Middle frontal gyrus (tissue), 1 donor: ENCODE results near the gene CHRNA4.

Experiments
- DNase-seq: peaks from one replicate; pipeline ENCODE4 v3.0.0-alpha.2; 2015; ENCODE audit warnings: low spot score; ENCODE audit errors: extremely low spot score

CHRNA4 gene

GRCh38 chr20:63360850-63361518 lies at the start of gene CHRNA4:
Gene CHRNA4 (minus strand): TSS chr20:63361349. CDS start chr20:63361165, 184 bp downstream.
- DNase-seq: no peak

GRCh38 chr20:63409834-63410435 lies 48.8 kb upstream of the CHRNA4 start:
- no peak for DNase-seq

GRCh38 chr20:63409066-63409833 lies 48.1 kb upstream of the CHRNA4 start:
- no peak for DNase-seq

GRCh38 chr20:63408684-63409046 lies 47.5 kb upstream of the CHRNA4 start:
- DNase-seq: no peak

- no peak for DNase-seq
Measured at GRCh38 chr20:63407928-63408683, 47.0 kb upstream of the CHRNA4 start.

- DNase-seq: no peak
Measured at GRCh38 chr20:63406617-63407245, 45.6 kb upstream of the CHRNA4 start.

GRCh38 chr20:63406011-63406410 lies 44.9 kb upstream of the CHRNA4 start:
- DNase-seq: no peak

GRCh38 chr20:63405102-63405730 lies 44.1 kb upstream of the CHRNA4 start:
- no peak for DNase-seq

- DNase-seq: no peak
Measured at GRCh38 chr20:63404129-63405085, 43.3 kb upstream of the CHRNA4 start.

GRCh38 chr20:63403403-63404105 lies 42.4 kb upstream of the CHRNA4 start:
- no peak for DNase-seq

- DNase-seq: no peak
Measured at GRCh38 chr20:63402860-63403220, 41.7 kb upstream of the CHRNA4 start.

- DNase-seq: no peak
Measured at GRCh38 chr20:63402181-63402859, 41.2 kb upstream of the CHRNA4 start.

GRCh38 chr20:63401384-63402110 lies 40.4 kb upstream of the CHRNA4 start:
- DNase-seq: no peak

- no peak for DNase-seq
Measured at GRCh38 chr20:63400486-63401210, 39.5 kb upstream of the CHRNA4 start.

GRCh38 chr20:63399596-63400375 lies 38.6 kb upstream of the CHRNA4 start:
- no peak for DNase-seq

GRCh38 chr20:63398744-63399514 lies 37.8 kb upstream of the CHRNA4 start:
- DNase-seq: no peak
